Sigmoid colon (tissue), 7 donors: ENCODE data around the gene SNRNP200. TPM values are rescaled to one million over a fixed set of nuclear protein-coding genes. Genes with fewer than 3 reads are reported as not detected.

ENCODE experiments used
- DNase-seq: peaks from one replicate; pipeline ENCODE4 v3.0.0-alpha.2; 2019
- H3K27ac ChIP-seq, 4 donors: fragments of 200-600 bp; sonication (generic); one replicate each; pipeline ENCODE4 v1.5.1; 2016 to 2019; ENCODE audit warnings: mild to moderate bottlenecking in 1 of 4
- H3K27me3 ChIP-seq, 3 donors: fragments of 200-600 bp; sonication (generic); one replicate each; pipeline ENCODE4 v1.5.1; 2019; ENCODE audit warnings: mild to moderate bottlenecking in 1 of 3
- H3K36me3 ChIP-seq, 4 donors: fragments of 200-600 bp; sonication (generic); one replicate each; pipeline ENCODE4 v1.5.1; 2016 to 2019
- H3K4me1 ChIP-seq, 4 donors: fragments of 200-600 bp; sonication (generic); one replicate each; pipeline ENCODE4 v1.5.1; 2017 to 2019
- H3K4me3 ChIP-seq, 4 donors: fragments of 200-600 bp; sonication (generic); one replicate each; pipeline ENCODE4 v1.5.1; 2017 to 2019; ENCODE audit warnings: mild to moderate bottlenecking in 2 of 4, moderate library complexity in 1 of 4
- H3K9me3 ChIP-seq, 4 donors: fragments of 200-600 bp in 3 of 4; sonication (generic) in 3 of 4; one replicate each; pipeline versions ENCODE4 v1.5.1 to v1.6.1; 2013 to 2019
- CTCF ChIP-seq, 4 experiments: fragments of 450-650 bp in 3 of 4; fragments of 200-600 bp in 1 of 4; IDR thresholded peaks; one replicate each; pipeline ENCODE4 v1.5.1; 2016 to 2019; ENCODE audit warnings: antibody characterized with exemption in 4 of 4, mild to moderate bottlenecking in 3 of 4, moderate library complexity in 2 of 4
- EP300 ChIP-seq, 4 donors: sonication (generic); formaldehyde crosslinking; IDR thresholded peaks; one replicate each; pipeline ENCODE4 v1.6.1; 2017; ENCODE audit warnings: antibody characterized with exemption in 4 of 4
- POLR2A ChIP-seq, 2 donors: fragments of 450-650 bp; IDR thresholded peaks; one replicate each; pipeline ENCODE4 v1.6.1; 2016; ENCODE audit warnings: antibody characterized with exemption in 2 of 2, mild to moderate bottlenecking in 2 of 2, moderate library complexity in 2 of 2
- POLR2AphosphoS5 ChIP-seq, 4 donors: sonication (generic); formaldehyde crosslinking; IDR thresholded peaks; one replicate each; pipeline ENCODE4 v1.6.1; 2017; ENCODE audit warnings: antibody characterized with exemption in 4 of 4
- WGBS, 2 donors: extraction: QIAGEN DNeasy Blood & Tissue Kit; methylation state at CpG; one replicate each; pipeline ENCODE4 v1.1.7; 2013; 5-methylcytosine and 5-hydroxymethylcytosine counted together
- intact Hi-C: fragments of 100-400 bp; cut with DNase I; formaldehyde crosslinking; loops from one replicate; pipeline ENCODE4 v1.15.1; 2023
- polyA plus RNA-seq, 3 donors: library from polyadenylated mRNA; stranded (reverse); fragments of 200-250 nt; gene quantifications; one replicate each; pipeline ENCODE4 v1.2.3, GENCODE V29; 2013
- total RNA-seq, 4 donors: library from RNA; depleted of rRNA; stranded (reverse); fragments of >200 nt; gene quantifications; one replicate each; pipeline ENCODE4 v1.1.0, GENCODE V29; 2016
- donor health status: healthy with polysubstance abuse.
- donor health status: Bipolar disorder and iron deficiency.
- donor health status: healthy.

The SNRNP200 gene
- total and polyA plus RNA-seq, 7 donors = 26.8 to 86.5 (median 78.9) TPM

- peak; percentile 65 for DNase-seq
- intact Hi-C loops = loop anchor here (5.0 to 10.0 kb wide), 4 partner anchors 72 to 1100 kb away; partner anchors contain the start of genes NCAPH and ZNF2
- Histone ChIP-seq H3K4me3 (peak overlapping the region; percentile 80 to 95 (median 90)), H3K36me3 (peaks cover 0 to 42% (median 21%) of the 10 kb centered on the region in 4 donors), H3K27ac (peak overlapping the region; percentile 88 to 96 (median 92)), H3K4me1 (peaks cover 0 to 60% (median 58%) of the 10 kb centered on the region in 4 donors), H3K9me3 (no peaks in the 10 kb centered on the region), H3K27me3 (no peaks in the 10 kb centered on the region)
- no peak for TF ChIP-seq POLR2AphosphoS5 (IDR thresholded peaks at IDR 0.05)
- TF ChIP-seq POLR2A (IDR thresholded peaks at IDR 0.05) = no peak
- TF ChIP-seq CTCF (IDR thresholded peaks at IDR 0.05) = no peak
- TF ChIP-seq EP300 (IDR thresholded peaks at IDR 0.05) = no peak
- WGBS, 2 donors = 15 to 19% methylated on average over 33 of the region's 33 CpGs
These were observed 40.5 kb downstream of the SNRNP200 start for GRCh38 chr2:96264656-96265348.

DNA sequence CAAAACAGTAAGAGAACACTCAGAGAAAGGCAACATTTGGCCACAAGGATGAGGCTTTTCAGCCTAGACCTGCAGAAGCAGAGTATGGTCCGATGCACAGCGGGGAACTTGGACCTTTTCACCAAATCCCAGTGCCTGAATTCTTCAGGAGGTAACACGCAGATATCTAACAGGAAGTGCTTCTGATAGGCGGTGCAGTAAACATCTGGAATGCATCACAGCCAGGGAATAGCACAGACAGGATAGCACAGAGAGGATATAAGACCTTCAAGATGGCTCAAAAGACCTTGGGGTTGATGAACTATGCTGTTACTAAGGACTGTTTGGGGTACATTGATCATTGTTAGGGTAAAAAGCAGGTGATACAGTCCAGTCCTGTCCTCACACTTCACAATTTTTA lies 41.3 kb downstream of the SNRNP200 start:
- peak overlapping the region in 3 of 4 donors; percentile 80 to 92 (median 89) for H3K4me3 ChIP-seq
- WGBS, 2 donors = 76 to 77% methylated on average over 4 of the region's 4 CpGs
- H3K4me1 ChIP-seq = peaks cover 0 to 67% (median 65%) of the 10 kb centered on the region in 4 donors
- intact Hi-C loops = loop anchor here (5.0 to 10.0 kb wide), 2 partner anchors 122 to 1099 kb away; partner anchors contain the start of gene ZNF2
- peak overlapping the region in 2 of 4 donors; percentile 91 to 96 for H3K27ac ChIP-seq
- no peak for DNase-seq
- TF ChIP-seq EP300 (IDR thresholded peaks at IDR 0.05) (no peak), POLR2A (IDR thresholded peaks at IDR 0.05) (no peak), POLR2AphosphoS5 (IDR thresholded peaks at IDR 0.05) (no peak), CTCF (IDR thresholded peaks at IDR 0.05) (no peak)
- H3K27me3 ChIP-seq = no peaks in the 10 kb centered on the region
- H3K9me3 ChIP-seq = no peaks in the 10 kb centered on the region
- H3K36me3 ChIP-seq = peaks cover 0 to 36% (median 17%) of the 10 kb centered on the region in 4 donors

DNA sequence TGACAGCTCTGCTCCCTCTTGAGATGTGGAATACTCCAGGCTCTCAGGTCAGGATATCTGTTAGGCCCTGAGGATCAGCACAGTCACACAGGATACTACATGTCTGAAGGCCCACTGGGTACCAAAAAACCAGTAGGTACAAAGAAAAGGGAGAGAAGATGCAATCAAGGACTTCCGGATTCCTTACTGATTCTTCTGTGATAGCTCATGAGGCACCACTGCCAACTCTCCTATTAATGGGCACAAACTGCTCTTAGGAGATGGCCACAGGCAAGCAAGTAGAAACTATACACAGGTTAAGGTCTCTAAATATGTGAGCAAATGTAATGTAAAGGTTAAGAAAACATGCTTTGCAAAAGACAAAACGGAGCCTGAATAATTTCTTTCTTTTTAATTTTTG lies 43.0 kb downstream of the SNRNP200 start:
- no peaks in the 10 kb centered on the region for H3K27me3 ChIP-seq
- peaks cover 0 to 82% (median 76%) of the 10 kb centered on the region in 4 donors for H3K4me1 ChIP-seq
- 88 to 90% methylated on average over 2 of the region's 2 CpGs for WGBS, 2 donors
- no peak overlapping the region for H3K4me3 ChIP-seq
- intact Hi-C loops = loop anchor here (5.0 to 10.0 kb wide), 2 partner anchors 120 to 1098 kb away; partner anchors contain the start of gene ZNF2
- H3K36me3 ChIP-seq = peaks cover 0 to 23% (median 2%) of the 10 kb centered on the region in 4 donors
- TF ChIP-seq POLR2A (IDR thresholded peaks at IDR 0.05) (no peak), CTCF (IDR thresholded peaks at IDR 0.05) (no peak), EP300 (IDR thresholded peaks at IDR 0.05) (no peak), POLR2AphosphoS5 (IDR thresholded peaks at IDR 0.05) (no peak)
- H3K9me3 ChIP-seq = no peaks in the 10 kb centered on the region
- peak overlapping the region in 2 of 4 donors; percentile 82 to 83 for H3K27ac ChIP-seq
- no peak for DNase-seq

- H3K4me1 ChIP-seq = peaks cover 0 to 77% (median 68%) of the 10 kb centered on the region in 4 donors
- 66 to 88% methylated on average over 6 of the region's 6 CpGs for whole genome bisulfite sequencing, 2 donors
- no peak for TF ChIP-seq POLR2AphosphoS5 (IDR thresholded peaks at IDR 0.05)
- TF ChIP-seq EP300 (IDR thresholded peaks at IDR 0.05) = no peak
- TF ChIP-seq CTCF (IDR thresholded peaks at IDR 0.05) = no peak
- no peak for TF ChIP-seq POLR2A (IDR thresholded peaks at IDR 0.05)
- DNase-seq = peak; percentile 56
- no peaks in the 10 kb centered on the region for H3K9me3 ChIP-seq
- H3K36me3 ChIP-seq = peaks cover 0 to 23% (median 2%) of the 10 kb centered on the region in 4 donors
- intact Hi-C loops = loop anchor here (5.0 to 10.0 kb wide), 2 partner anchors 119 to 1097 kb away; partner anchors contain the start of gene ZNF2
- H3K27me3 ChIP-seq = no peaks in the 10 kb centered on the region
- H3K27ac ChIP-seq = peak overlapping the region; percentile 76 to 83 (median 80)
- no peak overlapping the region for H3K4me3 ChIP-seq
These were observed 43.9 kb downstream of the SNRNP200 start for GRCh38 chr2:96261328-96262003.
